ENCODE data around the gene GPR61.
A peak's percentile ranks its signal among the peaks of the same experiment; 100 is the strongest.

GPR61 gene

GRCh38 chr1:109527098-109527811, 12.4 kb upstream of the GPR61 start:
- H3K18ac ChIP-seq (ENCODE audit: low read length), result no peak overlapping the region
- no CpG with 5 or more reads among the region's 14 CpGs for whole genome bisulfite sequencing, 2 donors (ENCODE audit: extremely low coverage in 2 of 2, insufficient read length in 2 of 2, insufficient replicate concordance in 1 of 2)

GRCh38 chr1:109527846-109528695, 11.6 kb upstream of the GPR61 start:
- H3K9ac ChIP-seq (ENCODE audit: low read depth, low read length, poor library complexity), result no peak overlapping the region
- no peak overlapping the region for H3K23ac ChIP-seq (ENCODE audit: low read depth, low read length, poor library complexity)
- H2BK12ac ChIP-seq (ENCODE audit: low read length), result no peak overlapping the region
- no peak overlapping the region for H3K4ac ChIP-seq (ENCODE audit: low read length)
- H2BK120ac ChIP-seq (ENCODE audit: low read depth, low read length), result no peak overlapping the region
- H2AFZ ChIP-seq (ENCODE audit: low read length), result no peak overlapping the region
- H4K91ac ChIP-seq (ENCODE audit: low read depth, low read length, poor library complexity), result no peak overlapping the region
- H3K27me3 ChIP-seq (ENCODE audit: control insufficient read depth in 3 of 3, insufficient read depth in 3 of 3, low read depth in 1 of 3, low read length in 3 of 3), result peaks cover 0 to 64% (median 0%) of the 10 kb centered on the region in 3 experiments
- no peak overlapping the region for H3K14ac ChIP-seq (ENCODE audit: low read length)
- peak overlapping the region; percentile 2 for H2AK5ac ChIP-seq (ENCODE audit: low read depth, low read length)
- no peak overlapping the region for H3K4me2 ChIP-seq (ENCODE audit: insufficient read depth, low read length, poor library complexity, severe bottlenecking)
- no peak for DNase-seq (ENCODE audit: low spot score)
- WGBS, 2 donors (ENCODE audit: extremely low coverage in 2 of 2, insufficient read length in 2 of 2, insufficient replicate concordance in 1 of 2), result no CpG with 5 or more reads among the region's 9 CpGs
- no peak overlapping the region for H2BK15ac ChIP-seq (ENCODE audit: low read length)
- H3K4me1 ChIP-seq (ENCODE audit: control insufficient read depth in 2 of 2, insufficient read depth in 1 of 2, low read depth in 1 of 2, low read length in 2 of 2), result peaks cover 6 to 12% of the 10 kb centered on the region in 2 donors
- no peaks in the 10 kb centered on the region for H3K36me3 ChIP-seq (replicated peaks in 1 of 2; ENCODE audit: control insufficient read depth in 2 of 2, insufficient read depth in 2 of 2, low read length in 2 of 2)
- no peak overlapping the region for H2BK5ac ChIP-seq (ENCODE audit: low read length)
- H3K18ac ChIP-seq (ENCODE audit: low read length), result no peak overlapping the region
- no peak overlapping the region for H3K4me3 ChIP-seq (ENCODE audit: low read length in 2 of 2)
- H4K8ac ChIP-seq (ENCODE audit: low read depth, low read length), result no peak overlapping the region
- H3K79me1 ChIP-seq (ENCODE audit: low read depth, low read length), result no peaks in the 10 kb centered on the region
- no peaks in the 10 kb centered on the region for H3K9me3 ChIP-seq (replicated peaks in 1 of 2; ENCODE audit: control insufficient read depth in 2 of 2, insufficient read depth in 1 of 2, low read depth in 1 of 2, low read length in 2 of 2)
- no peak overlapping the region for H3K27ac ChIP-seq (replicated peaks; ENCODE audit: low read length)

More at GRCh38 chr1:109527098-109527811, 12.4 kb upstream of the GPR61 start:
- no peak overlapping the region for H3K4me2 ChIP-seq (ENCODE audit: insufficient read depth, low read length, poor library complexity, severe bottlenecking)
- H3K4me1 ChIP-seq (ENCODE audit: control insufficient read depth in 2 of 2, insufficient read depth in 1 of 2, low read depth in 1 of 2, low read length in 2 of 2), result peaks cover 2 to 8% of the 10 kb centered on the region in 2 donors
- no peak overlapping the region for H2BK120ac ChIP-seq (ENCODE audit: low read depth, low read length)
- no peak overlapping the region for H2AK5ac ChIP-seq (ENCODE audit: low read depth, low read length)
- H4K8ac ChIP-seq (ENCODE audit: low read depth, low read length), result no peak overlapping the region
- no peak overlapping the region for H4K91ac ChIP-seq (ENCODE audit: low read depth, low read length, poor library complexity)
- H2BK12ac ChIP-seq (ENCODE audit: low read length), result no peak overlapping the region
- no peak overlapping the region for H2BK15ac ChIP-seq (ENCODE audit: low read length)
- H3K14ac ChIP-seq (ENCODE audit: low read length), result no peak overlapping the region
- H3K9ac ChIP-seq (ENCODE audit: low read depth, low read length, poor library complexity), result no peak overlapping the region
- H3K27ac ChIP-seq (replicated peaks; ENCODE audit: low read length), result no peak overlapping the region
- no peak for DNase-seq (ENCODE audit: low spot score)
- H2AFZ ChIP-seq (ENCODE audit: low read length), result no peak overlapping the region
- H2BK5ac ChIP-seq (ENCODE audit: low read length), result no peak overlapping the region
- H3K4ac ChIP-seq (ENCODE audit: low read length), result no peak overlapping the region
- no peak overlapping the region for H3K23ac ChIP-seq (ENCODE audit: low read depth, low read length, poor library complexity)
- no peaks in the 10 kb centered on the region for H3K79me1 ChIP-seq (ENCODE audit: low read depth, low read length)
- H3K27me3 ChIP-seq (ENCODE audit: control insufficient read depth in 3 of 3, insufficient read depth in 3 of 3, low read depth in 1 of 3, low read length in 3 of 3), result peaks cover 0 to 70% (median 0%) of the 10 kb centered on the region in 3 experiments
- H3K4me3 ChIP-seq (ENCODE audit: low read length in 2 of 2), result no peak overlapping the region
- H3K36me3 ChIP-seq (replicated peaks in 1 of 2; ENCODE audit: control insufficient read depth in 2 of 2, insufficient read depth in 2 of 2, low read length in 2 of 2), result no peaks in the 10 kb centered on the region
- H3K9me3 ChIP-seq (replicated peaks in 1 of 2; ENCODE audit: control insufficient read depth in 2 of 2, insufficient read depth in 1 of 2, low read depth in 1 of 2, low read length in 2 of 2), result no peaks in the 10 kb centered on the region

GRCh38 chr1:109528712-109529111, 11.0 kb upstream of the GPR61 start:
- Histone ChIP-seq H2BK15ac (ENCODE audit: low read length) (no peak overlapping the region), H3K27me3 (ENCODE audit: control insufficient read depth in 3 of 3, insufficient read depth in 3 of 3, low read depth in 1 of 3, low read length in 3 of 3) (peaks cover 0 to 63% (median 0%) of the 10 kb centered on the region in 3 experiments), H4K8ac (ENCODE audit: low read depth, low read length) (no peak overlapping the region), H3K18ac (ENCODE audit: low read length) (no peak overlapping the region), H3K36me3 (replicated peaks in 1 of 2; ENCODE audit: control insufficient read depth in 2 of 2, insufficient read depth in 2 of 2, low read length in 2 of 2) (no peaks in the 10 kb centered on the region), H2BK5ac (ENCODE audit: low read length) (no peak overlapping the region), H2AK5ac (ENCODE audit: low read depth, low read length) (no peak overlapping the region), H2BK12ac (ENCODE audit: low read length) (no peak overlapping the region), H3K27ac (replicated peaks; ENCODE audit: low read length) (no peak overlapping the region), H2AFZ (ENCODE audit: low read length) (no peak overlapping the region), H3K4me3 (ENCODE audit: low read length in 2 of 2) (no peak overlapping the region), H3K4me2 (ENCODE audit: insufficient read depth, low read length, poor library complexity, severe bottlenecking) (no peak overlapping the region), H3K79me1 (ENCODE audit: low read depth, low read length) (no peaks in the 10 kb centered on the region), H3K9me3 (replicated peaks in 1 of 2; ENCODE audit: control insufficient read depth in 2 of 2, insufficient read depth in 1 of 2, low read depth in 1 of 2, low read length in 2 of 2) (no peaks in the 10 kb centered on the region), H4K91ac (ENCODE audit: low read depth, low read length, poor library complexity) (no peak overlapping the region), H3K23ac (ENCODE audit: low read depth, low read length, poor library complexity) (no peak overlapping the region), H3K14ac (ENCODE audit: low read length) (no peak overlapping the region), H3K4me1 (ENCODE audit: control insufficient read depth in 2 of 2, insufficient read depth in 1 of 2, low read depth in 1 of 2, low read length in 2 of 2) (peaks cover 6 to 12% of the 10 kb centered on the region in 2 donors), H2BK120ac (ENCODE audit: low read depth, low read length) (no peak overlapping the region), H3K4ac (ENCODE audit: low read length) (no peak overlapping the region), H3K9ac (ENCODE audit: low read depth, low read length, poor library complexity) (no peak overlapping the region)
- no peak for DNase-seq (ENCODE audit: low spot score)
- WGBS, 2 donors (ENCODE audit: extremely low coverage in 2 of 2, insufficient read length in 2 of 2, insufficient replicate concordance in 1 of 2), result no CpG with 5 or more reads among the region's 3 CpGs

- H2BK15ac ChIP-seq (ENCODE audit: low read length), result peak overlapping the region; percentile 62
- H3K27ac ChIP-seq (replicated peaks; ENCODE audit: low read length), result no peak overlapping the region
- DNase-seq (ENCODE audit: low spot score), result no peak
- peak overlapping the region; percentile 4 for H3K9ac ChIP-seq (ENCODE audit: low read depth, low read length, poor library complexity)
- H2BK120ac ChIP-seq (ENCODE audit: low read depth, low read length), result no peak overlapping the region
- H2AK5ac ChIP-seq (ENCODE audit: low read depth, low read length), result no peak overlapping the region
- no peaks in the 10 kb centered on the region for H3K79me1 ChIP-seq (ENCODE audit: low read depth, low read length)
- no CpG with 5 or more reads among the region's 8 CpGs for WGBS, 2 donors (ENCODE audit: extremely low coverage in 2 of 2, insufficient read length in 2 of 2, insufficient replicate concordance in 1 of 2)
- H3K4ac ChIP-seq (ENCODE audit: low read length), result no peak overlapping the region
- no peak overlapping the region for H2BK5ac ChIP-seq (ENCODE audit: low read length)
- no peak overlapping the region for H3K4me3 ChIP-seq (ENCODE audit: low read length in 2 of 2)
- H3K18ac ChIP-seq (ENCODE audit: low read length), result peak overlapping the region; percentile 80
- H2BK12ac ChIP-seq (ENCODE audit: low read length), result no peak overlapping the region
- H2AFZ ChIP-seq (ENCODE audit: low read length), result peak overlapping the region; percentile 24
- H3K23ac ChIP-seq (ENCODE audit: low read depth, low read length, poor library complexity), result no peak overlapping the region
- H4K91ac ChIP-seq (ENCODE audit: low read depth, low read length, poor library complexity), result no peak overlapping the region
- H3K14ac ChIP-seq (ENCODE audit: low read length), result no peak overlapping the region
- H4K8ac ChIP-seq (ENCODE audit: low read depth, low read length), result no peak overlapping the region
- H3K27me3 ChIP-seq (ENCODE audit: control insufficient read depth in 3 of 3, insufficient read depth in 3 of 3, low read depth in 1 of 3, low read length in 3 of 3), result peaks cover 0 to 58% (median 0%) of the 10 kb centered on the region in 3 experiments
- H3K9me3 ChIP-seq (replicated peaks in 1 of 2; ENCODE audit: control insufficient read depth in 2 of 2, insufficient read depth in 1 of 2, low read depth in 1 of 2, low read length in 2 of 2), result no peaks in the 10 kb centered on the region
- H3K36me3 ChIP-seq (replicated peaks in 1 of 2; ENCODE audit: control insufficient read depth in 2 of 2, insufficient read depth in 2 of 2, low read length in 2 of 2), result no peaks in the 10 kb centered on the region
- peaks cover 6 to 12% of the 10 kb centered on the region in 2 donors for H3K4me1 ChIP-seq (ENCODE audit: control insufficient read depth in 2 of 2, insufficient read depth in 1 of 2, low read depth in 1 of 2, low read length in 2 of 2)
- no peak overlapping the region for H3K4me2 ChIP-seq (ENCODE audit: insufficient read depth, low read length, poor library complexity, severe bottlenecking)
These were observed 9.7 kb upstream of the GPR61 start for GRCh38 chr1:109529881-109530456.
